Rectal smooth muscle tissue (tissue), 1 donor: ENCODE measurements around the gene PLAC1.

ENCODE experiments used
- H3K27ac ChIP-seq: one replicate; pipeline ENCODE4 v1.7.0; 2013; ENCODE audit warnings: low read depth, low read length, inconsistent platforms
- H3K27me3 ChIP-seq: one replicate; pipeline ENCODE4 v1.7.0; 2013; ENCODE audit warnings: low read length; ENCODE audit not compliant: control insufficient read depth, insufficient read depth
- H3K36me3 ChIP-seq: one replicate; pipeline ENCODE4 v1.7.0; 2013; ENCODE audit warnings: low read length; ENCODE audit not compliant: control insufficient read depth, insufficient read depth
- H3K4me1 ChIP-seq: one replicate; pipeline ENCODE4 v1.7.0; 2013; ENCODE audit warnings: low read length; ENCODE audit not compliant: control insufficient read depth, insufficient read depth
- H3K4me3 ChIP-seq: one replicate; pipeline ENCODE4 v1.7.0; 2013; ENCODE audit warnings: low read length
- H3K9ac ChIP-seq: one replicate; pipeline ENCODE4 v1.7.0; 2013; ENCODE audit warnings: low read length

PLAC1 gene

DNA sequence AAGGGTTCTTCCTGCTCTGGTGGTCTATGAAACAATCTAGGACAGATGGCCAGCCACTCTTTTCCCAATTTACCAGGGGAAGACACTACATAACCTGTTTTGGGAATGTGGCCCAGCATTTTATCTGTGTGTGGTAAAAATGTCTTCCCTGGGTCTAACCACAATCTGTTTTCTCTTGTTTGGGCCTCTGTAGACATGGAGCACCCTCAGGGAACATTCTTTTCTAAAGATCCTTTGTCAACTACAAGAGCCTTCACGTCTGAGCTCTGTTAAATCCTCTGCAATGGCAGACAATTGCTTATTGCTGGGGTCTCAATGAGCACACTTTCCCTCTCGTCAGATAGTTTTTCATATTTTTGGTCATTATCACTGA lies 35.5 kb downstream of the PLAC1 start:
- Histone ChIP-seq H3K36me3 (no peaks in the 10 kb centered on the region), H3K9ac (no peak overlapping the region), H3K4me1 (no peaks in the 10 kb centered on the region), H3K4me3 (no peak overlapping the region), H3K27ac (no peak overlapping the region), H3K27me3 (no peaks in the 10 kb centered on the region)

DNA sequence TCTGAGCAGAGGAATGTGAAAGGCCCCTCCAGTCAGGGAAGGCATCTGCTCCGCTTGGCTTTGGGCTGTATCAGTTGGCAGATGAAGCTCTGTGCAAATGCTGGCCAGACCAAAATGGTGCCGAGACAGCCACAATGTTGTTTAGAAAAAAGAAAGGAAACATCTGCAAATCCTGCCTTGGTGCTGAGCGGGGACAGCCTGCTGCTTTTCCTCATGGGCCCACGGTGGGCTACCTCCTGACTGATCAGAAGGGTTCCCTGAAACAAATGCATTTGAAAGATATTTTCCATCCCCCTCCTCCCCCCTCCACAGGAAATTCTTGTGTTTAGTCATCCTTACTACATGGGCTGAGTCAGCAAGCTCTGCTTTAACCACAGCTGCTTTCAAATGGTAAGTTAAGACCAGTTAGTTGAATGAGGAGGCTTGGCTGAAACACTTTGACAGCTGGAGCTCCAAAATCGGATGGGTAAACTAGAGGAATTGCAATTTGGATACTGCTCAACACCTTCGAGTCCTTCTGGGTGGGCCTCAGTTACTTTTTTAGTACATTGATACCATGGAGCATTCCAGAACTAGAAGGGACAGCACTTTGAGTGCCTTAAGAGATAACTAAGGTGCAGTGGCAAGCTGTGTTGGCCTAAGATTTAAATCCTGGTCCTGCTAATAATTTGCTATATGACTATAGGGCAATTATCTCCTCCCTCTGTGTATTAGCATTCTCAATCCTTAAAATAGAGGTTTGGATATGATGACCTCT lies 36.0 kb downstream of the PLAC1 start:
- Histone ChIP-seq H3K27me3 (no peaks in the 10 kb centered on the region), H3K4me1 (no peaks in the 10 kb centered on the region), H3K27ac (no peak overlapping the region), H3K9ac (no peak overlapping the region), H3K4me3 (no peak overlapping the region), H3K36me3 (no peaks in the 10 kb centered on the region)

DNA sequence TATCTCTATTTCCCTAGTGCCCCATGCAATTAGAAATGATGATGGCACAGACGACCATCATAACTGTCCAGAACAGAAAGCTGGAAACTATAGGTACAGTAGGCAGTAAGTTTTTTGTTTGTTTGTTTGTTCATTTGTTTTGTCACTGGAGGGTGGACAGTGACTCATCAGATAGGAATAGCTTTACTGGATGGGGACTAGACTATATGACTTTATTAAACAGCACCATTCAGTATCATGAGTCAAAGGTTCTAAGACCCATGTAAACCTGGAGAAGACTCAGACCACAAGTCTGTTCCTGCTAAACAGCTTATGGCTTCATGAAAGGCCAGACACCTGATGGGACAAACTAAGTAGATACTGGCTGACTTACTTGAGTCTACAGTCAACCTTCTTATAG lies 38.4 kb downstream of the PLAC1 start:
- Histone ChIP-seq H3K36me3 (no peaks in the 10 kb centered on the region), H3K27me3 (no peaks in the 10 kb centered on the region), H3K27ac (no peak overlapping the region), H3K9ac (no peak overlapping the region), H3K4me3 (no peak overlapping the region), H3K4me1 (no peaks in the 10 kb centered on the region)

DNA sequence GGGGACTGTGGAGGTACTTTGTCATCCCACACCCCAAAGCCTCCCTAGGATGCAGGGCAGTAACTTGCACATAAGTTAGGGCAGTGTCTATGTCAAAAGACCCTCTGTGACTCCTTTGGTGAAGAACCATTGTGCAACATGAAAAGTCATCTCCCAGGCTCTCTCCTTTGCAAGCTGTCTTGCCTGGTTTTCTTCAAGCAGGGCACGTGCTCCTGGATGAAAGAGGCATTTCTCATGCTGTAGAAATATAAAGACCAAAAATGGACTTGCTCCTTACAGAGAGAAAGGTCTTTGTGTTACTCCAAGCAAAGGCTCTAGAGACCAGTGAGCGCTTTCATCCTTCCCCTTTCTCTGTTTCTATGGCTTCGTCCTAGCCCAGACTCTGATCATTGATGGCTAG lies 44.9 kb downstream of the PLAC1 start:
- Histone ChIP-seq H3K4me3 (no peak overlapping the region), H3K27ac (no peak overlapping the region), H3K4me1 (no peaks in the 10 kb centered on the region), H3K27me3 (no peaks in the 10 kb centered on the region), H3K9ac (no peak overlapping the region), H3K36me3 (no peaks in the 10 kb centered on the region)

DNA sequence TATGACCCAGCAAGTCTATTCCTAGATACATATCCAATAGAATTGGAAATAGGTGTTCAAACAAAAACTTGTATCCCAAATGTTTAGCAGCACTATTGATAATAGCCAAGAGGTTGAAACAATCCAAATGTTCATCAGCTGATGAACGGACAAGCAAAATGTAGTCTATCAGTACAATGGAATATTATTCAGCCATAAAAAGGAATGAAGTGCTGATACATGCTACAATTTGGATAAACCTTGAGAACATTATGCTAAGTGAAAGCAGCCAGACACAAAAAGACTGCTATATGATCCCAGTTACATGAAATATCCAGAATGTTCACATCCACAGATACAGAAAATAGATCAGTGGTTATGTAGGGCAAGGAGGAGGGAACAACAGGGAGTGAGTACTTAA lies 50.1 kb downstream of the PLAC1 start:
- Histone ChIP-seq H3K4me3 (no peak overlapping the region), H3K36me3 (no peaks in the 10 kb centered on the region), H3K27ac (no peak overlapping the region), H3K4me1 (no peaks in the 10 kb centered on the region), H3K9ac (no peak overlapping the region), H3K27me3 (no peaks in the 10 kb centered on the region)

DNA sequence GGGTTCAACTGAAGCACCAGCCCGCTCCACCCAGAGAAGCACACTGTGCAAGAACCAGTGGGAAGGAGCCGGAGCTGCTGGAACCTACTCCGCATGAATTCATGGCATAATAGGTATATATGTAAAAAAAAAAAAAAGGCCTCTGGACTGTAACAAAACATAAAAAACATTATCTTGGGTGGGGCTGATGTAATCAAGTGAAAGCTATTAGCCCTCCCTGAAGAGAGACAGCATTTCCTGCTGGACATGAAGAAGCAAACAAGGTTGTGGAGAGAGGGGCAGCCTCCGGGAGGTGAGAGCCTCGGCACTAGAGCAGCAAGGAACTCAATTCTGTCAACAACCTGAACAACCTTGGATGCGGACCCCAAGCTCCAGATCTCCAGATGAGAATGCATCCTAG lies 50.7 kb downstream of the PLAC1 start:
- Histone ChIP-seq H3K27me3 (no peaks in the 10 kb centered on the region), H3K4me3 (no peak overlapping the region), H3K9ac (no peak overlapping the region), H3K4me1 (no peaks in the 10 kb centered on the region), H3K36me3 (no peaks in the 10 kb centered on the region), H3K27ac (no peak overlapping the region)

DNA sequence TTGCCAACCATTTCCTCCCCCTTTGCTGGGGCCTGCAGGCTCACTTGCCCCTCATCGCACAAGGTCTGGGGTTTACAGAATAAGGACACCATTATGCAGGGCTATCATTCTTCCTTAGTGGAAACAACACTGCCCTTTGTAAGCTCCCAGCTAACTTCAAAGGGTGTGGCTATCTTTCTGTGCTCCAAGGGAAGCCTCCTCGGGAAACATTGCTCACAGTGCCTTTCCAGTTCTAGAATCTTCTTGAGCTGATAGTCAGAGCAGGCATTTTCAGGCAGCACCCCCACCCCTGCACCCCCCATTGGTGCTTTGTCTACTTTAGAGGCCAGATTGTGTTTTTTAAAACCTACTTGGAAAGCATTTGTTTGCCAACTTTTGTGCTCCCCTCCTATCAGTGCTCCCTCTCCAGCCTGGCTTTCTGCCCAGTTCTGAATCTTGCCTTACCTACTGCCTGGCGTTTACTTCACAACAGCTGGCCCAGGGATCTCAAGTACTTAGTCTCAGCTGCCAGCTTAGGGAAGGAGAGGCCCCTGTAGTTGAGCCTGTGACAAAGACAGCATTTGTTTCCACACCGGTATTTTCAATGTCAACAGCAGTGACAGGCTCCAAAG lies 53.5 kb downstream of the PLAC1 start:
- Histone ChIP-seq H3K4me1 (no peaks in the 10 kb centered on the region), H3K27ac (no peak overlapping the region), H3K27me3 (no peaks in the 10 kb centered on the region), H3K9ac (no peak overlapping the region), H3K4me3 (no peak overlapping the region), H3K36me3 (no peaks in the 10 kb centered on the region)

DNA sequence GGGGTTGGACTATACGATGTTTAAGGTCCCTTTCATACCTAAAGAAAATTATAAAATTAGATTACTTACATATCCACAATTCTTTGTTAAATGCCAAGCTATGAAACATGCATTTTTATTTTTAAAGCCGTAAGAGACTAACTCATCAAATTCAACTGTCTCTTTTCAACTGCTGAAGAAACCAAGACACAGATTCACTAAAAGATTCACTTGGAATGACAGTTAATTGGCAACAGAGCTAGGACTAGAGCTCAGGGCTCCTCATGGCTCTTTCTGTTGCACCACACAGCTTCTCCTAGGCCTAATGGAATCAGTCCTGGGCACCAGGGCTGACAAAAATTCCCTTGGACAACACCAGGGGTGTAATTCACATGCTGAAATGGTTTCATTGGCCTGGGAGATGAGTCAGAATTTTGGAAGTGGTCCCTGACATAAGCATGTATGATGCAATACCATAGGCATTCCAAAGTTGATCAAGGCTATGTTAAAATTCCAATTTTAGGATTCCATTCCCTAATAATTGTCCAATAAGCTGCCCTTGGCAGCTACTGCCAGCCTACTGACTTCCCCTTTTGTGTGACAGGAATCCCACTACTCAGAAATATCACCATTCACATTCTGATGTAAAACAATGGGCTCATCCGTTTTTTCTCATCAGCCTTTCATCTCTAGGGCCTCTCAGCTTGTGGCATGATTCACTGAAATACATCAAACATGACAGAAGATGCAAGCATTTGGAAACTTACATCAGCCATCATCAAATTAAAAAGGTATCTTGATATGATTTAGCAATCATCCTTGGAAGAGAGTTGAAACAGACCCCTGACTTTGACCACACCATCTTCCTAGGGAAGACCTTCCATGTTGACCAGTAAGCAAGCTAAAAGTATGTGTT lies 54.2 kb downstream of the PLAC1 start:
- Histone ChIP-seq H3K9ac (no peak overlapping the region), H3K27me3 (no peaks in the 10 kb centered on the region), H3K27ac (no peak overlapping the region), H3K4me1 (no peaks in the 10 kb centered on the region), H3K4me3 (no peak overlapping the region), H3K36me3 (no peaks in the 10 kb centered on the region)

DNA sequence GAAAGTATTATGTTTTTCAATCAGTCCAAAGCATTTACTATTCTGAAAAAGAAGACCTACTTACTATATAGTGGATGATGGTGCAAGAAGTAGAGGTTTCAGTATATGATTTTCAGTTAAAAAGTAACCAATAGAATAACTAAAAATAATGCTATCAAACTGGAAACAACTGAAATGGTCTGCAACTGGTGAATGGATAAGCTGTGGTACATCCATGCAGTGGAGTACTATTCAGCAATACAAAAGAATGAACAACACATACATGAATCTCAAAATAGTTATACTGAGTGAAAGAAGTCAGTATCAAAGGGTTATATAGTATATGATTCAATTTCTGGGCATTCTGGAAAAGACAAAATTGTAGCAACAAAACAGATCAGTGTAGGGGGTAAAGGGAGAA lies 55.9 kb downstream of the PLAC1 start:
- H3K27me3 ChIP-seq, result no peaks in the 10 kb centered on the region
- H3K9ac ChIP-seq, result no peak overlapping the region
- H3K4me1 ChIP-seq, result no peaks in the 10 kb centered on the region
- H3K4me3 ChIP-seq, result no peak overlapping the region
- H3K27ac ChIP-seq, result no peak overlapping the region
- H3K36me3 ChIP-seq, result no peaks in the 10 kb centered on the region

DNA sequence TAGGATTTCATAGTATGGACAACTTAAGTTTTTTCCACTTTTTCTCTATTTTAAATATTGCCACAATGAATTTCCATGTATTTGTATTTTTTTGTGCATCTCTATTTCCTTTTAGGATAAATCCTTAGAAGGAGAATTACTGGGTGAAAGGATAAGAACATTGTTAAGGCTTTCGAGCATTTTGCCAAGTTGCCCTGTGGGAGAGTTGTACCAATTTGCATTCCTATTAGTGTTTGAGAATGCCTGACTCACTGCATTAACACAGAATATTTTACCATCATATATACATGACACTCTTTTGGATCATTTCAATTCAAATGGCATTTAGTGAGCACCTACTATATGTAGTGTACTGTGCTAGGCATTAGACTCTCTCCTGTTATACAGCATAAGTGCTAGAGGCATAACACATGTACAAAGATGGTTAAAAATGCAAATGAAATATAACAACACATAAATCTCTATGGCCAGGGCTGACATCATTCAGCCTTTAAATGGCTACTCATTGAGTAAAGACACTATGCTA lies 57.0 kb downstream of the PLAC1 start:
- Histone ChIP-seq H3K9ac (no peak overlapping the region), H3K27ac (no peak overlapping the region), H3K27me3 (no peaks in the 10 kb centered on the region), H3K36me3 (no peaks in the 10 kb centered on the region), H3K4me3 (no peak overlapping the region), H3K4me1 (no peaks in the 10 kb centered on the region)

DNA sequence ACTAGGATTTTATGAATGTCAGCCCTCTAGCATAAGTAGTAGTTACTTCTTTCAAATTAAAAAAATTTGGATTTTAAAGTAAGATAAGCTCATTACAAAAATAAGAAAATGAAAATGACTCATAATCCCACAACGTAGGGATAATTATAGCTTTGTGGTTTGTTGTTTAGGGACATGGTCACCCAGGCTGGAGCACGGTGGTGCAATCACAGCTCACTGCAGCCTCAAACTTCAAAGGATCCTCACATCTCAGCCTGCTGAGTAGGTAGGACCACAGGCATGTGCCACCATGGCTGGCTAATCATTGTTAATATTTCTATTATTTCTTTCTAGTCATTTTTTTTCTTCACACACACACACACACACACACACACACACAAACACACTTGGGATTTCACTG lies 57.6 kb downstream of the PLAC1 start:
- H3K36me3 ChIP-seq, result no peaks in the 10 kb centered on the region
- H3K27me3 ChIP-seq, result no peaks in the 10 kb centered on the region
- no peak overlapping the region for H3K4me3 ChIP-seq
- no peak overlapping the region for H3K9ac ChIP-seq
- no peak overlapping the region for H3K27ac ChIP-seq
- H3K4me1 ChIP-seq, result no peaks in the 10 kb centered on the region

DNA sequence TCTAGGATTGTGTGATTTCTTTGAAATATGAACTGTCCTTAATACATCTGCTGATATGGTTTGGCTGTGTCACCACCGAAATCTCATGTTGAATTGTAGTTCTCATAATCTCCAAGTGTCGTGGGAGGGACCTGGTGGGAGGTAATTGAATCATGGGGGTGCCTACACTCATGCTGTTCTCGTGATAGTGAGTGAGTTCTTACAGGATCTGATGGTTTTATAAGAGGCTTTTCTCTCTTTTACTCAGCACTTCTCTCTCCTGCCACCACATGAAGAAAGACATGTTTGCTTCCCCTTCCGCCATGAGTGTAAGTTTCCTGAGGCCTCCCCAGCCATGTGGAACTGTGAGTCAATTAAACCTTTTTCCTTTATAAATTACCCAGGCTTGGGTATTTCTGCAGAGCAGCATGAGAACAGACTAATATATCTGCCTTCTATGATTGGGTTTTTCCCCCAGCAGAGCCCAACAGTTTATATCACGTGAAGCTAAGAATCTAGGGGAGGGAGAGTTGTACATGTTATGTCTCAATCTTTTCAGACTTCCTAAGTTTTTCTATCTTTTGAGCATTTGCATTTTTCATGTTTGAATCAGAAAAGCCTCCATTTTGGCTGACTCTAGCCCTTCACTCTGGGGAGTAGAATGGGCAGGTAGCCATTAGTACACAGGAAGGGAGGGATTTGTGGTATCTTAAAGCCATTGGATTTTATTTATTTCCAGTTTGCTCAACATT lies 58.9 kb downstream of the PLAC1 start:
- H3K9ac ChIP-seq, result no peak overlapping the region
- H3K4me3 ChIP-seq, result no peak overlapping the region
- H3K36me3 ChIP-seq, result no peaks in the 10 kb centered on the region
- H3K27ac ChIP-seq, result no peak overlapping the region
- no peaks in the 10 kb centered on the region for H3K4me1 ChIP-seq
- no peaks in the 10 kb centered on the region for H3K27me3 ChIP-seq
